Smooth muscle cell (in vitro differentiated cells): ENCODE measurements around the gene RAB22A. TPM values are rescaled to one million over a fixed set of nuclear protein-coding genes. Genes with fewer than 3 reads are reported as not detected.

Experiments
- DNase-seq: peaks from one replicate; lab custom pipeline; 2025; ENCODE audit not compliant: unreplicated experiment; lab: John Stamatoyannopoulos, UW
- H2AFZ ChIP-seq: fragments of 200-600 bp; sonication (generic); 2 replicates; pipeline ENCODE4 v1.6.0; 2016; ENCODE audit warnings: antibody characterized with exemption, low read depth, mild to moderate bottlenecking
- H3F3A ChIP-seq: fragments of 200-600 bp; sonication (generic); 2 replicates; pipeline ENCODE4 v1.6.0; 2017; ENCODE audit warnings: antibody characterized with exemption, low read depth
- H3K27ac ChIP-seq: fragments of 200-600 bp; sonication (generic); 2 replicates; pipeline ENCODE4 v1.5.1; 2016; ENCODE audit warnings: low read depth, mild to moderate bottlenecking
- H3K27me3 ChIP-seq: fragments of 200-600 bp; sonication (generic); 2 replicates; pipeline ENCODE4 v1.6.1; 2016; ENCODE audit warnings: low read depth, mild to moderate bottlenecking
- H3K36me3 ChIP-seq: fragments of 200-600 bp; sonication (generic); 2 replicates; pipeline ENCODE4 v1.5.1; 2016; ENCODE audit warnings: low read depth
- H3K4me1 ChIP-seq: fragments of 200-600 bp; sonication (generic); 2 replicates; pipeline ENCODE4 v1.5.1; 2016; ENCODE audit warnings: low read depth
- H3K4me2 ChIP-seq: fragments of 200-600 bp; sonication (generic); 2 replicates; pipeline ENCODE4 v1.6.0; 2016; ENCODE audit warnings: mild to moderate bottlenecking
- H3K4me3 ChIP-seq: fragments of 200-600 bp; sonication (generic); 2 replicates; pipeline ENCODE4 v1.5.1; 2016; ENCODE audit warnings: mild to moderate bottlenecking
- H3K79me2 ChIP-seq: fragments of 200-600 bp; sonication (generic); 2 replicates; pipeline ENCODE4 v1.6.0; 2016; ENCODE audit warnings: low read depth, mild to moderate bottlenecking
- H3K9ac ChIP-seq: fragments of 200-600 bp; sonication (generic); 2 replicates; pipeline ENCODE4 v1.6.0; 2016; ENCODE audit warnings: low read depth
- H3K9me3 ChIP-seq: fragments of 200-600 bp; sonication (generic); replicated peaks from 2 replicates; pipeline ENCODE4 v1.5.1; 2016; ENCODE audit warnings: low read depth
- H4K20me1 ChIP-seq: fragments of 200-600 bp; sonication (generic); 2 replicates; pipeline ENCODE4 v1.6.0; 2016; ENCODE audit warnings: low read depth
- WGBS: methylation state at CpG from one replicate; pipeline ENCODE4 v1.1.7; 2016; ENCODE audit warnings: low lambda C conversion rate; 5-methylcytosine and 5-hydroxymethylcytosine counted together
- polyA plus RNA-seq: library from polyadenylated mRNA; unstranded; fragments of >200 nt; fragmentation: Nextera tagmentation; extraction: Ambion mirVana; gene quantifications from 2 replicates; pipeline ENCODE4 v1.2.1, GENCODE V29; 2016
- total RNA-seq: library from RNA; depleted of rRNA; stranded (reverse); fragments of >200 nt; gene quantifications from 2 replicates; pipeline ENCODE4 v1.2.3, GENCODE V29; 2014
- TF ChIP-seq, protein P1 (sequence below): fragments of 200-600 bp; sonication (generic); IDR thresholded peaks from 2 replicates; pipeline ENCODE4 v1.5.1; 2017; ENCODE audit warnings: borderline replicate concordance, mild to moderate bottlenecking, antibody characterized with exemption; ENCODE audit not compliant: insufficient read depth, poor library complexity, severe bottlenecking

The RAB22A gene
- total and polyA plus RNA-seq, 2 experiments from 2014 or later: 14.0 to 23.7 TPM

DNA sequence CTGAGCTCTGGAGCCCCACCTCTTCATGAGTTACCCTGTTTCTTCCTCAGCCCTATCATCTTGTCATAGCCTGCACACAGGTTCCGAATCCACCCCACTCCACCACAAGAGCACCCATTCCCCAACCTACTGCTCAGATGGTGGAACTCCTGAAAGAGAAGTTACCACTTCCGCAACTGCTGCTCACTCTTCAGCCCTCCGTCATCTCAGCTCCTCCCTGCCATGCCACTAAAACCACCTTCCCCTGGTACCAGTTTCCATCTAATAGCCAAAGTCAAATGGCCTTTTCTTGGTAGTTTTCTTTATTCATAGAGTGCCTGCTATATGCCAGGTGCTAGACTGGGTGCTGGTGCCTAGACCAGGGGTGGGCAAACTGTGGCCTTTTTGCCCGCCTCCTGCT, 3.9 kb downstream of the RAB22A start:
- Histone ChIP-seq H3K9ac (no peak overlapping the region), H4K20me1 (peaks cover 59% of the 10 kb centered on the region), H3K27me3 (no peaks in the 10 kb centered on the region), H3K27ac (no peak overlapping the region), H3K4me3 (no peak overlapping the region), H2AFZ (no peak overlapping the region), H3K79me2 (peaks cover 42% of the 10 kb centered on the region), H3K4me1 (peaks cover 8% of the 10 kb centered on the region), H3F3A (no peaks in the 10 kb centered on the region), H3K4me2 (no peak overlapping the region), H3K36me3 (no peaks in the 10 kb centered on the region), H3K9me3 (no peaks in the 10 kb centered on the region)
- no peak for DNase-seq
- TF ChIP-seq, protein P1, sequence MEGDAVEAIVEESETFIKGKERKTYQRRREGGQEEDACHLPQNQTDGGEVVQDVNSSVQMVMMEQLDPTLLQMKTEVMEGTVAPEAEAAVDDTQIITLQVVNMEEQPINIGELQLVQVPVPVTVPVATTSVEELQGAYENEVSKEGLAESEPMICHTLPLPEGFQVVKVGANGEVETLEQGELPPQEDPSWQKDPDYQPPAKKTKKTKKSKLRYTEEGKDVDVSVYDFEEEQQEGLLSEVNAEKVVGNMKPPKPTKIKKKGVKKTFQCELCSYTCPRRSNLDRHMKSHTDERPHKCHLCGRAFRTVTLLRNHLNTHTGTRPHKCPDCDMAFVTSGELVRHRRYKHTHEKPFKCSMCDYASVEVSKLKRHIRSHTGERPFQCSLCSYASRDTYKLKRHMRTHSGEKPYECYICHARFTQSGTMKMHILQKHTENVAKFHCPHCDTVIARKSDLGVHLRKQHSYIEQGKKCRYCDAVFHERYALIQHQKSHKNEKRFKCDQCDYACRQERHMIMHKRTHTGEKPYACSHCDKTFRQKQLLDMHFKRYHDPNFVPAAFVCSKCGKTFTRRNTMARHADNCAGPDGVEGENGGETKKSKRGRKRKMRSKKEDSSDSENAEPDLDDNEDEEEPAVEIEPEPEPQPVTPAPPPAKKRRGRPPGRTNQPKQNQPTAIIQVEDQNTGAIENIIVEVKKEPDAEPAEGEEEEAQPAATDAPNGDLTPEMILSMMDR: no peak
- 93% methylated on average over 4 of the region's 4 CpGs for WGBS

GRCh38 chr20:58321205-58321604, 11.7 kb downstream of the RAB22A start:
- Histone ChIP-seq H3K4me1 (no peaks in the 10 kb centered on the region), H3K79me2 (peaks cover 86% of the 10 kb centered on the region), H3K27me3 (no peaks in the 10 kb centered on the region), H3K4me2 (no peak overlapping the region), H3K9ac (no peak overlapping the region), H4K20me1 (peaks cover 93% of the 10 kb centered on the region), H3K27ac (no peak overlapping the region), H3K36me3 (no peaks in the 10 kb centered on the region), H3K4me3 (no peak overlapping the region), H3K9me3 (no peaks in the 10 kb centered on the region), H3F3A (no peaks in the 10 kb centered on the region), H2AFZ (no peak overlapping the region)
- 94% methylated on average over 4 of the region's 4 CpGs for WGBS
- DNase-seq: no peak
- TF ChIP-seq, protein P1: no peak

DNA sequence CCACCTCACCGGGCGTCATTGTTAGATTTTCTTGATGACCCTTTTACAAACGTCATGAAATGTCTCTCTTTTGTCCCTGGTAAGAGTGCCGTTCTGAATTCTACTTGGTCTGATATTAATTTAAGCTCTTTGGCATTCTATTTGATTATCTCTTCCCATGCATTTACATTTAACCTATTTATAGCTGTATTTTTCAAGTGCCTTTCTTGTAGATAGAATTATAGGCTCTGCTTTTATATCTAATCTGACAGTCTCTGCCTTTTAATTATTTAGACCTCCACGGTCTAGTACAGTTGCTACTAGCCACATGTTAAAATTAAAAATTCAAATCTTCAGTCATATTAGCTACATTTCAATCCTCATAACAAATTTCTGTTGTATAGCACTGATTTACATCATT, 12.6 kb downstream of the RAB22A start:
- Histone ChIP-seq H3F3A (no peaks in the 10 kb centered on the region), H3K36me3 (no peaks in the 10 kb centered on the region), H3K4me3 (no peak overlapping the region), H3K27ac (no peak overlapping the region), H4K20me1 (peaks cover 95% of the 10 kb centered on the region), H3K4me2 (no peak overlapping the region), H2AFZ (no peak overlapping the region), H3K27me3 (no peaks in the 10 kb centered on the region), H3K9ac (no peak overlapping the region), H3K9me3 (no peaks in the 10 kb centered on the region), H3K4me1 (no peaks in the 10 kb centered on the region), H3K79me2 (peaks cover 89% of the 10 kb centered on the region)
- TF ChIP-seq, protein P1: no peak
- WGBS: 88% methylated on average over 5 of the region's 5 CpGs
- DNase-seq: no peak

- Histone ChIP-seq H3K79me2 (peaks cover 84% of the 10 kb centered on the region), H3K4me3 (no peak overlapping the region), H2AFZ (no peak overlapping the region), H3K4me1 (no peaks in the 10 kb centered on the region), H3K27ac (no peak overlapping the region), H4K20me1 (peaks cover 99% of the 10 kb centered on the region), H3K9me3 (no peaks in the 10 kb centered on the region), H3K4me2 (no peak overlapping the region), H3K27me3 (no peaks in the 10 kb centered on the region), H3K36me3 (no peaks in the 10 kb centered on the region), H3K9ac (no peak overlapping the region), H3F3A (no peaks in the 10 kb centered on the region)
- TF ChIP-seq, protein P1: no peak
- DNase-seq: no peak
- WGBS: 97% methylated on average over 2 of the region's 2 CpGs
Observed at GRCh38 chr20:58325912-58326311, 16.4 kb downstream of the RAB22A start.
